HFFc6 (cell line): ENCODE measurements around the gene MFN2. TPM values are rescaled to one million over a fixed set of nuclear protein-coding genes. Genes with fewer than 3 reads are reported as not detected.

Experiments used
- DNase-seq: peaks from one replicate; pipeline ENCODE4 v3.0.0-alpha.2; 2018
- H3K27ac Mint-ChIP-seq: 2 replicates; pipeline ENCODE4 v1.8.0; 2020; ENCODE audit warnings: mild to moderate bottlenecking, mixed read lengths
- H3K27me3 Mint-ChIP-seq: 2 replicates; pipeline ENCODE4 v1.8.0; 2021; ENCODE audit warnings: mild to moderate bottlenecking, moderate library complexity, mixed read lengths; ENCODE audit not compliant: insufficient read depth
- H3K36me3 Mint-ChIP-seq: 2 replicates; pipeline ENCODE4 v1.8.0; 2021; ENCODE audit warnings: low read depth, mixed read lengths
- H3K4me1 Mint-ChIP-seq: 2 replicates; pipeline ENCODE4 v1.8.0; 2020; ENCODE audit warnings: low read depth, mixed read lengths
- H3K4me3 Mint-ChIP-seq: 2 replicates; pipeline ENCODE4 v1.8.0; 2020; ENCODE audit warnings: mild to moderate bottlenecking, moderate library complexity, mixed read lengths
- H3K9me3 Mint-ChIP-seq: 2 replicates; pipeline ENCODE4 v1.8.0; 2020; ENCODE audit warnings: mild to moderate bottlenecking, mixed read lengths
- CTCF ChIP-seq: fragments of 200-600 bp; sonication (generic); IDR thresholded peaks from 2 replicates; pipeline ENCODE4 v1.5.0; 2021; ENCODE audit warnings: antibody characterized with exemption, mild to moderate bottlenecking
- total RNA-seq, 6 experiments: library from RNA; stranded (reverse); fragmentation: NEBNext Ultra II Directional; extraction: Animal tissue kit (Norgen Biotek cat#: 25700); gene quantifications; 2 replicates in 1 of 6; 3 replicates in 5 of 6; pipeline ENCODE4 v1.2.3, GENCODE V29; 2021

The MFN2 gene
- total RNA-seq, 6 experiments from 2014 or later: 92.8 to 112 (median 101) TPM

- no peaks in the 10 kb centered on the region; the same call in 1 of the 2 replicates for H3K27me3 Mint-ChIP-seq
- no peak overlapping the region for H3K4me3 Mint-ChIP-seq
- TF ChIP-seq CTCF: no peak
Observed at GRCh38 chr1:11955221-11955620, 25.0 kb upstream of the MFN2 start.

GRCh38 chr1:11957398-11957797 lies 22.8 kb upstream of the MFN2 start:
- H3K4me3 Mint-ChIP-seq: no peak overlapping the region

More at GRCh38 chr1:11955221-11955620, 25.0 kb upstream of the MFN2 start:
- peaks cover 17% of the 10 kb centered on the region for H3K36me3 Mint-ChIP-seq
- no peak overlapping the region for H3K27ac Mint-ChIP-seq
- no peaks in the 10 kb centered on the region for H3K4me1 Mint-ChIP-seq
- H3K9me3 Mint-ChIP-seq: no peaks in the 10 kb centered on the region
- no peak for DNase-seq

GRCh38 chr1:11957897-11958296 lies 22.3 kb upstream of the MFN2 start:
- DNase-seq: no peak
- Mint-ChIP-seq H3K36me3 (peaks cover 5% of the 10 kb centered on the region), H3K27ac (no peak overlapping the region), H3K9me3 (no peaks in the 10 kb centered on the region), H3K4me3 (no peak overlapping the region), H3K4me1 (no peaks in the 10 kb centered on the region), H3K27me3 (no peaks in the 10 kb centered on the region; the same call in 1 of the 2 replicates)
- TF ChIP-seq CTCF: no peak

More at GRCh38 chr1:11957398-11957797, 22.8 kb upstream of the MFN2 start:
- Mint-ChIP-seq H3K27me3 (no peaks in the 10 kb centered on the region; the same call in 1 of the 2 replicates), H3K36me3 (peaks cover 5% of the 10 kb centered on the region), H3K9me3 (no peaks in the 10 kb centered on the region), H3K4me1 (no peaks in the 10 kb centered on the region), H3K27ac (no peak overlapping the region)
- no peak for TF ChIP-seq CTCF
- DNase-seq: no peak

GRCh38 chr1:11960276-11960675 lies 20.0 kb upstream of the MFN2 start:
- TF ChIP-seq CTCF: no peak
- Mint-ChIP-seq H3K4me1 (no peaks in the 10 kb centered on the region), H3K27ac (no peak overlapping the region)

GRCh38 chr1:11960715-11961114 lies 19.5 kb upstream of the MFN2 start:
- H3K4me3 Mint-ChIP-seq: no peak overlapping the region
- no peak for DNase-seq
- H3K27ac Mint-ChIP-seq: no peak overlapping the region
- no peaks in the 10 kb centered on the region for H3K4me1 Mint-ChIP-seq
- H3K36me3 Mint-ChIP-seq: peaks cover 5% of the 10 kb centered on the region
- no peaks in the 10 kb centered on the region for H3K9me3 Mint-ChIP-seq
- no peaks in the 10 kb centered on the region; the same call in 1 of the 2 replicates for H3K27me3 Mint-ChIP-seq
- TF ChIP-seq CTCF: no peak

More at GRCh38 chr1:11960276-11960675, 20.0 kb upstream of the MFN2 start:
- DNase-seq: no peak
- no peak overlapping the region for H3K4me3 Mint-ChIP-seq
- H3K9me3 Mint-ChIP-seq: no peaks in the 10 kb centered on the region
- H3K27me3 Mint-ChIP-seq: no peaks in the 10 kb centered on the region; the same call in 1 of the 2 replicates
- H3K36me3 Mint-ChIP-seq: peaks cover 5% of the 10 kb centered on the region

DNA sequence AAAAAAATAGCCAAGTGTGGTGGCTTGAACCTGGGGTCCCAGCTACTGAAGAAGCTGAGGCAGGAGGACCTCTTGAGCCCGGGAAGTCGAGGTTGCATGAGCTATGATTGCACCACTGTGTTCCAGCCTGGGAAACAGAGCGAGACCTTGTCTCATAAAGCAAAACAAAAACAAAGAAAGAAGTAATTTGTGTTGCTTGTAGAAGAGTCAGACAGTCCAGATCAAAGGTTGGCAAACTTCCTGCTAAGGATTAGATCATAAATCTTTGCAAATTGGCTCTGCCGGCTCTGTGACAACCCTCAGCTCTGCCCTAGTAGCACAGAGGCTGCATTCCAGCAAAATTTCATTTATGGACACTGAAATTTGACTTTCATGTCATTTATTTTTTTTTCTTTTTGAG lies 19.0 kb upstream of the MFN2 start:
- Mint-ChIP-seq H3K27me3 (no peaks in the 10 kb centered on the region; the same call in 1 of the 2 replicates), H3K36me3 (peaks cover 5% of the 10 kb centered on the region), H3K4me1 (no peaks in the 10 kb centered on the region), H3K27ac (no peak overlapping the region), H3K4me3 (no peak overlapping the region), H3K9me3 (no peaks in the 10 kb centered on the region)
- TF ChIP-seq CTCF: no peak
- DNase-seq: no peak
